Epithelial cell of proximal tubule (primary cell): ENCODE measurements around the gene PANX2. TPM values are rescaled to one million over a fixed set of nuclear protein-coding genes. Genes with fewer than 3 reads are reported as not detected.

ENCODE experiments used
- DNase-seq: peaks from one replicate; pipeline ENCODE4 v3.0.0-alpha.2; 2011; ENCODE audit warnings: low read depth
- H3K4me3 ChIP-seq: 2 replicates; pipeline ENCODE4 v1.5.1; 2011; ENCODE audit warnings: low read depth, mild to moderate bottlenecking, low read length
- CTCF ChIP-seq: conservative IDR thresholded peaks from 2 replicates; pipeline ENCODE4 v1.5.1; 2012; ENCODE audit warnings: low read depth, mild to moderate bottlenecking, low read length
- total RNA-seq: library from RNA; depleted of rRNA; stranded (reverse); fragments of >200 nt; gene quantifications from 2 replicates; pipeline ENCODE4 v1.2.3, GENCODE V29; 2015

Gene PANX2
- total RNA-seq, 1 donor from 2014 or later, result 0.12 TPM

- H3K4me3 ChIP-seq, result no peak overlapping the region
- no peak for TF ChIP-seq CTCF
- DNase-seq, result no peak
Measured at GRCh38 chr22:50217543-50218152, 47.1 kb downstream of the PANX2 start.

- H3K4me3 ChIP-seq, result no peak overlapping the region
- no peak for TF ChIP-seq CTCF
- no peak for DNase-seq
Measured at GRCh38 chr22:50218153-50218995, 47.8 kb downstream of the PANX2 start.

DNA sequence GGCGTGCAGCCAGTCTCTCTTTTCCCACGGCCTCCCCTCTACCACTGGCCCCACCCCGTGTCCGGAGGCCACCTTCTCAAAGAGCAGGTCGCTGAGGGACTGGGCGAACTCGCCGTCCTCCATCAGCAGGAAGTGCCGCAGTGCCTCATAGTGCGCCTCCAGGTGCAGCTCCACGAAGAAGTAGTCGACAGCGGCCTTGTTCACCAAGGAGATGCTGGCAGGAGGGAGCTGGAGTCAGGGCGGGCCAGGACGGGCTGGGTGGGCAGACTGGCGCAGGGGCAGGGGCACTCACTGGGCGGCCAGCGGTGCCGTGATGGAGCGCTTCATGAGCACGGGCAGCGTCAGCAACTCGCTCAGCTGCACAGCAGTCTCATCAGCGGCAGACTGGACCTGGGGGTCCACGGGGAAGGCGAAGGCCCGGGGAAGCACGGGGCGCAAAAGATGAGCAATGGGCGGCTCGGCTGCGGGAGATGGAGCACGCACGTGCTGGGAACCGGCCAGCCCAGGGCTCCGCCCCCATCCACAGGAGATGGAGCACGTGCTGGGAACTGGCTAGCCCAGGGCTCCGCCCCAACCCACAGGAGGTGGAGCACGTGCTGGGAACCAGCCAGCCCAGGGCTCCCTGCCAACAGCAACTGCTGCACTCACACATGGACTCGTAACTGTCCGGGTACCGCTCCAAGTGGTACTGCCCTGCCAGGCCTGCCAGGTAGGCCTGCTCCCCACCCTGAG, 48.6 kb downstream of the PANX2 start:
- no peak overlapping the region for H3K4me3 ChIP-seq
- no peak for DNase-seq
- TF ChIP-seq CTCF, result no peak

DNA sequence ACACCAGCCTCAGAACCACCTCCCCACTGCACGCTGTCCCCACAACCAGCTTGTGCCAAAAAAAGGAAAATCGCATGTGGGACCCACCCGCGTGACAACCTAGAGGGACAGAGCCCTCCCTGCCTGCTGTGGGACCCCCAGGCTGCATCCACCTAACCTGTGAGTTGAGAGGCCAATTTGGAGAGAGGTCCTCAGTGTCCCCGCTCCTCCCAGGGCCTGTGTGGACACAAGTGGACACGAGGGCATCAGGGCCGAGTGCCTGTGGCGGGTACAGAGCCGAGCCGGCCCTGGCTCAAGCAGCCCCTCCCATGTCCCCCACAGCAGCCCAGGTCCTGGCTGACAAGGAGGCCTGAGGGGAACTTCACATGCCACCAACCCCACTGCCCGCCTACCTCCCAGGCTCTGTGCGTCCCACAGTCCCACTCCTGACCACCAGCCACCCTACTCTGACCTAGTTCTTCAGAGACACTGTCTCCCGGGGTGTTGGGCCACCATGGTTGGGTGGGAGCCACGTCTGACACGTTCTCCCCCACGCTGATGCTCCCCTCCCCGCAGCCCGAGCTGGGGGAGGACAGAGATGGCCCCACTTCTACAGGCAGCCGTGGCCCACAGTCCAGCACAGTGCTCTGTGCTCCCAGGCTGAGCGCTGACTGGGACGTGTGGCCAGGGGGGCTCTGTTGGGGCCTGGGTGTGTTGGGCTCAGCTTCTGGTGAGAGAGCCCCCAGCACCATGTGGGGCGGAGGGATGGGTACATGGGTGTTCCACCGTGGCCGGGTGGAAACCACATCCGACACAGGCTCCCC, 49.5 kb downstream of the PANX2 start:
- DNase-seq, result no peak
- no peak for TF ChIP-seq CTCF
- no peak overlapping the region for H3K4me3 ChIP-seq

GRCh38 chr22:50220603-50221409, 50.3 kb downstream of the PANX2 start:
- no peak for DNase-seq
- no peak for TF ChIP-seq CTCF
- H3K4me3 ChIP-seq, result no peak overlapping the region
